Measurements from ENCODE around the gene RPL36A.

DNA sequence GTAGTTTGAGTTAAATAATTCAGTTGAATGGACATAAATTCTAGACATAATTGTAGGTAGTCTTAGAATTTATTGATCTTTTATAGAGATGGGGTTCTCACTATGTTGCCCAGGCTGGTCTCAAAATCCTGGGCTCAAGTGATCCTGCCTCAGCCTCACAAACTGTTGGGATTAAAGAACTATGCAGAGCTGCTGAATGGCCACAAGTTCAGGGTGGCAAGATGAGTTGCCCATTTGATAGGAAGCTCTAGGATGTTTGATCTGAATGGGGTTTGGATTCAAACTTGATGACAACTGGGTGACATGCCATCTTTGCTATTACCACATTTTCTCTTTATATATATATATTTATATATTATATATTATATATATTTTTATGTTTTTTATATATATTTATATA, 3.6 kb downstream of the RPL36A start:
- TF ChIP-seq, protein P1, sequence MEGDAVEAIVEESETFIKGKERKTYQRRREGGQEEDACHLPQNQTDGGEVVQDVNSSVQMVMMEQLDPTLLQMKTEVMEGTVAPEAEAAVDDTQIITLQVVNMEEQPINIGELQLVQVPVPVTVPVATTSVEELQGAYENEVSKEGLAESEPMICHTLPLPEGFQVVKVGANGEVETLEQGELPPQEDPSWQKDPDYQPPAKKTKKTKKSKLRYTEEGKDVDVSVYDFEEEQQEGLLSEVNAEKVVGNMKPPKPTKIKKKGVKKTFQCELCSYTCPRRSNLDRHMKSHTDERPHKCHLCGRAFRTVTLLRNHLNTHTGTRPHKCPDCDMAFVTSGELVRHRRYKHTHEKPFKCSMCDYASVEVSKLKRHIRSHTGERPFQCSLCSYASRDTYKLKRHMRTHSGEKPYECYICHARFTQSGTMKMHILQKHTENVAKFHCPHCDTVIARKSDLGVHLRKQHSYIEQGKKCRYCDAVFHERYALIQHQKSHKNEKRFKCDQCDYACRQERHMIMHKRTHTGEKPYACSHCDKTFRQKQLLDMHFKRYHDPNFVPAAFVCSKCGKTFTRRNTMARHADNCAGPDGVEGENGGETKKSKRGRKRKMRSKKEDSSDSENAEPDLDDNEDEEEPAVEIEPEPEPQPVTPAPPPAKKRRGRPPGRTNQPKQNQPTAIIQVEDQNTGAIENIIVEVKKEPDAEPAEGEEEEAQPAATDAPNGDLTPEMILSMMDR (conservative IDR thresholded peaks at IDR 0.05 in 1 of 2, IDR thresholded peaks at IDR 0.05 in 1 of 2; ENCODE audit: extremely low read depth in 1 of 2, insufficient read depth in 1 of 2, low read depth in 1 of 2, low read length in 2 of 2) = no peak
- no peak for TF ChIP-seq EZH2 (IDR thresholded peaks at IDR 0.05; ENCODE audit: borderline replicate concordance, low read length)

All from mammary epithelial cell (primary cell).